GM12873 (cell line): ENCODE measurements around the gene GRID2IP.

Experiments
- CTCF ChIP-seq: IDR thresholded peaks from 2 replicates; pipeline ENCODE4 v1.5.1; 2012; ENCODE audit warnings: low read depth, mild to moderate bottlenecking, moderate library complexity, low read length, control low read depth; ENCODE audit not compliant: insufficient read depth; ENCODE audit errors: missing control alignments

The GRID2IP gene

GRCh38 chr7:6551016-6551511, at the start of gene GRID2IP:
Gene GRID2IP, minus strand, starts transcription at chr7:6551461. Its CDS starts 25 bp downstream, at chr7:6551436.
- no peak for TF ChIP-seq CTCF

- TF ChIP-seq CTCF = no peak
Observed at GRCh38 chr7:6600093-6600492, 48.8 kb upstream of the GRID2IP start.

- no peak for TF ChIP-seq CTCF
Observed at GRCh38 chr7:6590645-6591110, 39.4 kb upstream of the GRID2IP start.

GRCh38 chr7:6589829-6590644, 38.8 kb upstream of the GRID2IP start, which contains the start of gene INTS15:
Gene INTS15, plus strand, starts transcription at chr7:6590021. Its CDS starts 263 bp downstream, at chr7:6590284.
- TF ChIP-seq CTCF = peak; percentile 69

GRCh38 chr7:6589151-6589828, 38.0 kb upstream of the GRID2IP start:
- TF ChIP-seq CTCF = no peak

- TF ChIP-seq CTCF = no peak
Observed at GRCh38 chr7:6588566-6588965, 37.3 kb upstream of the GRID2IP start.

- TF ChIP-seq CTCF = peak; percentile 39
Observed at GRCh38 chr7:6579446-6579845, 28.2 kb upstream of the GRID2IP start.
